Skin of body (tissue), 2 donors: ENCODE results near the gene GFOD2. TPM values are rescaled to one million over a fixed set of nuclear protein-coding genes. Genes with fewer than 3 reads are reported as not detected.
"Not testable (repeated sequence)": the region's sequence is repeated elsewhere in the genome, so short reads cannot be mapped to it uniquely, and the experiment has no call there.

ENCODE experiments used
- DNase-seq: peaks from one replicate; lab custom pipeline; 2025; lab: John Stamatoyannopoulos, UW
- total RNA-seq: library from RNA; depleted of rRNA; stranded (reverse); fragments of >200 nt; gene quantifications from one replicate; pipeline ENCODE4 v1.2.3, GENCODE V29; 2014

The GFOD2 gene, protein sequence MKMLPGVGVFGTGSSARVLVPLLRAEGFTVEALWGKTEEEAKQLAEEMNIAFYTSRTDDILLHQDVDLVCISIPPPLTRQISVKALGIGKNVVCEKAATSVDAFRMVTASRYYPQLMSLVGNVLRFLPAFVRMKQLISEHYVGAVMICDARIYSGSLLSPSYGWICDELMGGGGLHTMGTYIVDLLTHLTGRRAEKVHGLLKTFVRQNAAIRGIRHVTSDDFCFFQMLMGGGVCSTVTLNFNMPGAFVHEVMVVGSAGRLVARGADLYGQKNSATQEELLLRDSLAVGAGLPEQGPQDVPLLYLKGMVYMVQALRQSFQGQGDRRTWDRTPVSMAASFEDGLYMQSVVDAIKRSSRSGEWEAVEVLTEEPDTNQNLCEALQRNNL
- total RNA-seq = 14.1 TPM

DNA sequence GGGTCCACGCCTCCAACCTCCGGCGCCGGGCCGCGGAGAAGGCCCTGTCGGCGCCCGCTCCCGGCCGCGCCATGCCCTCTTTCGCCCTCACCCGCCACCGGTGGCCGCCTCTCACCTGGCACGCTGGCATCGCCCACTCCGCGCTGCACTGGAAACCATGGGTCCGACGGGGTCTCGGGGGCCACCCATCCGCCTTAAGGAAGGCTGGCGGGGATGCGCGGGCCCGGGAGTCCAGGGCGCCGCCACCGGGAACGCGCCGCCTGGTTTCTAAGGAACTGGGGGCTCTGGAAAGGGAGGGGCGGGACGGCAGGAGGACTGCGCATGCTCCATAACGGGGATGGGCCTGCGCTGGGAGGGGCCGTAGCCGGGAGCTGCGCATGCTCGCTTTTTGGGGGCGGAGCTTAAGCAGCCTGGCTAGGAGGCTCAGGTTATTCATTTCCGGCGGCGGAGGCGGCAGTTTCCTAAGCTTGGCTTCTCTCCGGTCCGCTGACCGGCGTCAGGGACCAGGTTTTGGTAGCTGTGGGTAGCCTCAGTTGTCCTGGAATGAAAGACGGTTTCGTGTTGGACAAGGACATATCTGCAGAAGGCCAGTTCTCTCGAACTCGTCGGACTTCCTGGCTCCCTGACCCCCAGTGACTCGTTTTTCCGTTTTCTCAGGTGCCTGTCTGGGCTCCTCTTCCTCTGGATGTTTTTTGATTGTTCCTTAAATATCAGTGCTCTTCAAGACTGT lies at the start of gene GFOD2:
TSS of gene GFOD2 (minus strand) at position 269 of the 730 bp plus-strand sequence. CDS start 33,601 bp downstream, outside the sequence.
- peak; percentile 94 for DNase-seq

DNA sequence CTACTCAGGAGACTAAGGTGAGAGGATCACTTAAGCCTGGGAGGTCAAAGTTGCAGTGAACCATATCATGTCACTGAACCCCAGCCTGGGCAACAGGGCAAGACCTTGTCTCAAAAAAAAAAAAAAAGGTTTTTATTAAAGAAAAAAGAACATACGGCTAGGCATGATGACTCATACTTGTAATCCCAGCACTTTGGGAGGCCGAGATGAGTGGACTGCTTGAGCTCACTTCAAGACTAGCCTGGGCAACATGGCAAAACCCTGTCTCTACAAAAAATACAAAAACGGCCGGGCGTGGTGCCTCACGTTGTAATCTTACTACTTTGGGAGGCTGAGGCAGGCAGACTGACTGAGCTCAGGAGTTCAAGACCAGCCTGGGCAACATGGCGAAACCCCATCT lies 48.8 kb upstream of the GFOD2 start:
- no peak for DNase-seq

GRCh38 chr16:67766291-67766690 lies 47.2 kb upstream of the GFOD2 start:
- no peak for DNase-seq

GRCh38 chr16:67764158-67764667 lies 45.1 kb upstream of the GFOD2 start:
- DNase-seq = no peak

- no peak for DNase-seq
Observed at GRCh38 chr16:67763066-67763465, 44.0 kb upstream of the GFOD2 start.

DNA sequence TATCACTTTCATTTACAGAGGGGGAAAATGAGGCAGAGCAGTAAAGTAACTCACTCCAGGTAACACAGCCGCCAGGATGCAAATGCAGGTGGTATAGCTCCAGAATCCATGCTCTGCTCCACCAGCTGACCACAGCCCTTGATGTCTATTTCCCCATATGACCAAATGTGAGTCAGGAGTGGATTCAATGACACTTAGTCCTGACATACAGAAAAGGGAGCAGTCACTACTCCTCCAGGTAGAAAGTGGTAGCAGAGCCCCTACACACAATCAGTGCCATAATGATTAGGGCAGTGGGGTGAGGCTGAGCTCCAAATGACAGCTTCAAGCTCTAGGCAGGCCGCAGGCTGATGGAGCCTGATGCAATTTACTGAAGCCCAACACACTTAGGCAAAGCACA lies 43.3 kb upstream of the GFOD2 start:
- DNase-seq = no peak

GRCh38 chr16:67761924-67762323 lies 42.8 kb upstream of the GFOD2 start:
- DNase-seq = no peak

DNA sequence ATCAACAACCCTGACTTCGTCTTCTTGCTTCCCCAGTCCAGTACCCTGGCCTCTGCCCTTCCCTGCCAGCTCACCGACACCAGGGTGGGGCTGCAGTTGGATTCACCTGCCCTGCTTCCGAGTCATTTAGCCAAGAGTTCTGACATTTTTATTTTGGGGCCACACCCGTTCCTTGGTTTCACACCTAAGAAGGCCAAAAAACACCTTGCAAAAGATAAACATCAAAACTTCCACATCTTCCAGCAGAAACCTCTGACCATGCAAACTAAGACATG lies 41.8 kb upstream of the GFOD2 start:
- DNase-seq = no peak

GRCh38 chr16:67760206-67760955 lies 41.3 kb upstream of the GFOD2 start:
- DNase-seq = no peak

DNA sequence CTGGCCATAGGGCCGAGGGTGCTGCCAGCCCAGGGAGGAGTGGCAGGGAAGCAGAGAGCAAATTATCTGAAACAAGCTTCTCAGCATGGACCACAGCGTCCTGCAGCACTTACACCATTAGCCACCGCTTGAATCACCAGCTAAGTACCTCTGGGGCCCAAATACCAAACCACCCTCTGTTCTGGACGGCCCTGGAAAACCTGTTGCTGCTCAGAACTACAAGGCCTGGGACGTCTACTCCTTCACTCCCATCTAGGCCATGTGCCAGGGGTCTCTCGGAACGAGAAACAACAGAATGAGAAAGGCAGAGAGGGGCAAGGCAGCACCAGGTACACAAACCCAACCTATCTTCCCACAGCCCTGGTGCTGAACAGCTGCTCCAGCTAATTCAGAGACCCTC lies 39.9 kb upstream of the GFOD2 start:
- DNase-seq = no peak

DNA sequence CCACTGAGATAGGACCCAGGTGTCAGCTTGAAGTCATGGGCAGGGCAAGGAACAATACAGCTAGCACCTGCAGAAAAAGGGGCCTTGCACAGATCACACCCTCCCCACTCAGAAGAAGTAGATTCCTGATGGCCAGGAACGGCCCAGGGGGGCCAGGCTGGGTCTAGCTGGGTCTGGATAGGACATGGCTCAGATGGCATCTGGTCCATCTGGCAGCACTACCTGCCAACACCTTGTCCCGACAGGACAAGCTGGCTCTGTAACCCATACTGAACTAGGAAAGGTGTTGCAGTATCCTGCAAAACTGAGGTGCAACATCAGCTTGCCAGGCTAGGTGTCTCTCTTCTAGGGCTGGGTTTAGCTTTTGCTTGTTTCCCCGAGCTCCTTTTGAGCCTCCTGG lies 38.9 kb upstream of the GFOD2 start:
- no peak for DNase-seq

- DNase-seq = no peak
Observed at GRCh38 chr16:67752641-67753040, 33.5 kb upstream of the GFOD2 start.

- DNase-seq = not testable (repeated sequence)
Observed at GRCh38 chr16:67751331-67751730, 32.2 kb upstream of the GFOD2 start.

DNA sequence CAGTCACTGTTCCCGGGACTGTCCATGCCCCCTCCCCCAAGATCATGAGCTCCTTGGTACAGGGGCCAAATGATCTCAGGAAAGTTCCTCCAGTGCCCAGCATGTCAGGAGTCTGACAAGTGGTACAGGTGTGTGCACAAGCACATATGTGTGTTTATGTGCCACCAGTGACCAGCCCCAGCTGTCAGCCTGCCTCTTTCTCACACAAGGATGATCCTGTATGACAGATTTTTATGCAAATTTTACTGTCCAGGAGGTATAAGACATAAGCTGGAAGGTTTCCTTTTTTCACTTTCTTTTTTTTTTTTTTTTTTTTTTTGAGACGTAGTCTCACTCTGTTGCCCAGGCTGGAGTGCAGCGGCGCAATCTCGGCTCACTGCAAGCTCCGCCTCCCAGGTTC lies 31.4 kb upstream of the GFOD2 start:
- no peak for DNase-seq

- no peak for DNase-seq
Observed at GRCh38 chr16:67749436-67750078, 30.4 kb upstream of the GFOD2 start.

- DNase-seq = no peak
Observed at GRCh38 chr16:67748834-67749233, 29.7 kb upstream of the GFOD2 start.

DNA sequence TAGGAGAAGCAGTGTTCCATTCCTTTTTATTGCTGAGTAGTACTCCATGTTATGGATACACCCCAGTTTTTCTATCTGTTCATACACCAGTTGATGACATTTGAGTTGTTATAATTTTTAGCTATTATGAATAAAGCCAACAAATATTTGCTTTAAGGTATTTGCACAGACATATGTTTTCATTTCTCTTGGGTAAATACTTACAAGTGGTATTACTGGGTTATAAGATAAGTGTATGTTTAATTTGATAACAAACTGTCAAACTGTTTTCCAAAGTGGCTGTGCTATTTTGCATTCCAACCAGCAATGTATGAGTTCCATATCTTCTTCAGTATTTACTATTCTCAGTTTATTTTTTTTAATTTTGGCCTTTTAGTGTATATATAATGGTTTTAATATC lies 27.7 kb upstream of the GFOD2 start:
- no peak for DNase-seq

GRCh38 chr16:67741118-67741517 lies 22.0 kb upstream of the GFOD2 start:
- no peak for DNase-seq

DNA sequence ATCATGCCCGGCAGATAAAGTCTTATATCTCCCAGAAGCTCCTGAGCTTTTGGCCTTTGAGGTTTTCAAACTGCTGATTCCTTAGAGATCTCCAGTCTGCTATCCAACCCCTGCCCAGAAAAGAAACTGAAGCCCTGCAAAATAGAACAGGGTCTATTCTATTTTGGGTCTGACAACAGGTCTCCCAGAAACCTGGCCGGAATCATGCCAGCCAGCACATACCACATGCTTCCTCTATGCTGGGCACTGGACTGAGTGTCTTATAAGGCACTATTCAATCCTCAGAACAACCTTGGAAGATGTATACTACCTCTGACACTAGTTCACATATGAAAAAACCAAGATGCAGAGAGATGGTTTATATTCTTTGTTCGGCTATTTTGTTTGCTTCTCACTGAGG lies 21.3 kb upstream of the GFOD2 start:
- no peak for DNase-seq

- no peak for DNase-seq
Observed at GRCh38 chr16:67736858-67737257, 17.7 kb upstream of the GFOD2 start.

GRCh38 chr16:67734731-67735201 lies 15.7 kb upstream of the GFOD2 start:
- DNase-seq = no peak
